GM18870 (cell line): ENCODE data around the gene PLXNA4.
"Not testable (repeated sequence)": the region's sequence is repeated elsewhere in the genome, so short reads cannot be mapped to it uniquely, and the experiment has no call there.

Source experiments
- ATAC-seq: cut with Tn5 transposase; IDR thresholded peaks from one replicate; pipeline ENCODE4 v1.9.1; 2021; ENCODE audit warnings: moderate library complexity; ENCODE audit not compliant: unreplicated experiment

The PLXNA4 gene

GRCh38 chr7:132185150-132185549 is 391.1 kb downstream of the PLXNA4 start:
- ATAC-seq, result no peak

GRCh38 chr7:132183781-132184380 is 392.4 kb downstream of the PLXNA4 start:
- no peak for ATAC-seq

GRCh38 chr7:132182992-132183391 is 393.3 kb downstream of the PLXNA4 start:
- ATAC-seq, result no peak

- no peak for ATAC-seq
Observed at GRCh38 chr7:132181946-132182685, 394.2 kb downstream of the PLXNA4 start.

- no peak for ATAC-seq
Observed at GRCh38 chr7:132181371-132181770, 394.9 kb downstream of the PLXNA4 start.

- no peak for ATAC-seq
Observed at GRCh38 chr7:132180481-132180880, 395.8 kb downstream of the PLXNA4 start.

- ATAC-seq, result no peak
Observed at GRCh38 chr7:132179681-132180080, 396.6 kb downstream of the PLXNA4 start.

GRCh38 chr7:132179080-132179430 is 397.2 kb downstream of the PLXNA4 start:
- ATAC-seq, result no peak

GRCh38 chr7:132178402-132179079 is 397.7 kb downstream of the PLXNA4 start:
- not testable (repeated sequence) for ATAC-seq

- ATAC-seq, result no peak
Observed at GRCh38 chr7:132177708-132178401, 398.4 kb downstream of the PLXNA4 start.

- no peak for ATAC-seq
Observed at GRCh38 chr7:132176719-132177118, 399.6 kb downstream of the PLXNA4 start.

GRCh38 chr7:132171130-132171576 is 405.1 kb downstream of the PLXNA4 start:
- no peak for ATAC-seq

GRCh38 chr7:132169730-132170129 is 406.5 kb downstream of the PLXNA4 start:
- no peak for ATAC-seq

GRCh38 chr7:132168239-132168638 is 408.0 kb downstream of the PLXNA4 start:
- ATAC-seq, result no peak

- ATAC-seq, result not testable (repeated sequence)
Observed at GRCh38 chr7:132165695-132166094, 410.6 kb downstream of the PLXNA4 start.

GRCh38 chr7:132164558-132165125 is 411.6 kb downstream of the PLXNA4 start:
- no peak for ATAC-seq

GRCh38 chr7:132162556-132163144 is 413.6 kb downstream of the PLXNA4 start:
- no peak for ATAC-seq

GRCh38 chr7:132161976-132162375 is 414.3 kb downstream of the PLXNA4 start:
- no peak for ATAC-seq

GRCh38 chr7:132161533-132161915 is 414.7 kb downstream of the PLXNA4 start:
- ATAC-seq, result no peak

- ATAC-seq, result no peak
Observed at GRCh38 chr7:132160611-132161532, 415.4 kb downstream of the PLXNA4 start.
